SW480 (cell line): ENCODE measurements around the gene EDDM13.
"Not testable (repeated sequence)": the region's sequence is repeated elsewhere in the genome, so short reads cannot be mapped to it uniquely, and the experiment has no call there.

Experiments
- DNase-seq: peaks from one replicate; pipeline ENCODE4 v3.0.0-alpha.2; 2016; ENCODE audit warnings: low spot score

EDDM13 gene

GRCh38 chr19:56321989-56322440 is 49.5 kb downstream of the EDDM13 start:
- no peak for DNase-seq

GRCh38 chr19:56324436-56324835 is 51.9 kb downstream of the EDDM13 start:
- DNase-seq = no peak

- no peak for DNase-seq
These were observed 60.1 kb downstream of the EDDM13 start for GRCh38 chr19:56332695-56333094.

- DNase-seq = peak; percentile 71
These were observed 61.0 kb downstream of the EDDM13 start for GRCh38 chr19:56333506-56333905.

GRCh38 chr19:56335371-56335770 is 62.8 kb downstream of the EDDM13 start:
- not testable (repeated sequence) for DNase-seq

GRCh38 chr19:56337077-56337476 is 64.5 kb downstream of the EDDM13 start:
- not testable (repeated sequence) for DNase-seq

- DNase-seq = not testable (repeated sequence)
These were observed 66.5 kb downstream of the EDDM13 start for GRCh38 chr19:56339031-56339430.

- no peak for DNase-seq
These were observed 69.4 kb downstream of the EDDM13 start for GRCh38 chr19:56341948-56342347.

- DNase-seq = no peak
These were observed 74.7 kb downstream of the EDDM13 start for GRCh38 chr19:56347163-56347778.

- DNase-seq = peak; percentile 39
These were observed 75.8 kb downstream of the EDDM13 start for GRCh38 chr19:56348289-56348877.

GRCh38 chr19:56350416-56351045 is 78.0 kb downstream of the EDDM13 start:
- DNase-seq = peak; percentile 50

GRCh38 chr19:56351208-56351607 is 78.7 kb downstream of the EDDM13 start:
- no peak for DNase-seq

- no peak for DNase-seq
These were observed 83.0 kb downstream of the EDDM13 start for GRCh38 chr19:56355517-56355916.

GRCh38 chr19:56356944-56357343 is 84.4 kb downstream of the EDDM13 start:
- no peak for DNase-seq
